ENCODE data around the gene ZNF664.

DNA sequence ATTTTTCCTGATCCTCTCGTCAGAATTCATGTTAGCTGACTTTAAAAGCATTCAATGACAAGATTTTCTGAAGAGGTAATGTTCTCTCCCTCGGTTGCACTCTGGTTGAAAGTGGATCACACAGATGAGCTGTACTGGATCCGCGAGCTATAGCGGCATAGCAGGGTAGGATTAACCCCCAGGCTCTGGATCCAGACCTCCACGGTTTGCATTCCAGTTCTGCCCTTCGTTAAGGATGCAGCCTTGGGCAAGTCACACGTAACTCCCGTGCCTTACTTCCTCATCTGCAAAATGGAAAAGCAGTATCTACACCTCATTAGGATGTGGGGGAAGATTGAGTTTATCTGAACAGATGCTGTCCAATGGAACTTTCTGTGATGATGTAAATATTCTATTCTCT lies 14.1 kb upstream of the ZNF664 start:
- TF ChIP-seq, protein P1, sequence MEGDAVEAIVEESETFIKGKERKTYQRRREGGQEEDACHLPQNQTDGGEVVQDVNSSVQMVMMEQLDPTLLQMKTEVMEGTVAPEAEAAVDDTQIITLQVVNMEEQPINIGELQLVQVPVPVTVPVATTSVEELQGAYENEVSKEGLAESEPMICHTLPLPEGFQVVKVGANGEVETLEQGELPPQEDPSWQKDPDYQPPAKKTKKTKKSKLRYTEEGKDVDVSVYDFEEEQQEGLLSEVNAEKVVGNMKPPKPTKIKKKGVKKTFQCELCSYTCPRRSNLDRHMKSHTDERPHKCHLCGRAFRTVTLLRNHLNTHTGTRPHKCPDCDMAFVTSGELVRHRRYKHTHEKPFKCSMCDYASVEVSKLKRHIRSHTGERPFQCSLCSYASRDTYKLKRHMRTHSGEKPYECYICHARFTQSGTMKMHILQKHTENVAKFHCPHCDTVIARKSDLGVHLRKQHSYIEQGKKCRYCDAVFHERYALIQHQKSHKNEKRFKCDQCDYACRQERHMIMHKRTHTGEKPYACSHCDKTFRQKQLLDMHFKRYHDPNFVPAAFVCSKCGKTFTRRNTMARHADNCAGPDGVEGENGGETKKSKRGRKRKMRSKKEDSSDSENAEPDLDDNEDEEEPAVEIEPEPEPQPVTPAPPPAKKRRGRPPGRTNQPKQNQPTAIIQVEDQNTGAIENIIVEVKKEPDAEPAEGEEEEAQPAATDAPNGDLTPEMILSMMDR (IDR thresholded peaks at IDR 0.05 in 2 of 3, conservative IDR thresholded peaks at IDR 0.05 in 1 of 3; ENCODE audit: borderline replicate concordance in 1 of 3, insufficient read depth in 1 of 3, low read depth in 2 of 3, low read length in 2 of 3): no peak
- TF ChIP-seq EZH2 (IDR thresholded peaks at IDR 0.05) (no peak), ZFX (IDR thresholded peaks at IDR 0.05) (no peak), POLR2AphosphoS5 (IDR thresholded peaks at IDR 0.05; ENCODE audit: low read depth, low read length) (no peak), RAD21 (IDR thresholded peaks at IDR 0.05; ENCODE audit: low read depth) (no peak), TCF7L2 (IDR thresholded peaks at IDR 0.05; ENCODE audit: borderline replicate concordance, extremely low read depth, insufficient read depth, insufficient read length) (no peak), ZNF274 (IDR thresholded peaks at IDR 0.05; ENCODE audit: low read depth, low read length) (no peak), YY1 (IDR thresholded peaks at IDR 0.05; ENCODE audit: extremely low read depth, insufficient replicate concordance, low read depth, low read length) (no peak), POLR2A (IDR thresholded peaks at IDR 0.05; ENCODE audit: borderline replicate concordance, extremely low read depth, insufficient read depth, insufficient read length) (no peak), EGR1 (IDR thresholded peaks at IDR 0.05; ENCODE audit: low read depth) (no peak), ELF1 (IDR thresholded peaks at IDR 0.05; ENCODE audit: borderline replicate concordance, low read depth) (no peak)
- TF ChIP-seq, protein P2, sequence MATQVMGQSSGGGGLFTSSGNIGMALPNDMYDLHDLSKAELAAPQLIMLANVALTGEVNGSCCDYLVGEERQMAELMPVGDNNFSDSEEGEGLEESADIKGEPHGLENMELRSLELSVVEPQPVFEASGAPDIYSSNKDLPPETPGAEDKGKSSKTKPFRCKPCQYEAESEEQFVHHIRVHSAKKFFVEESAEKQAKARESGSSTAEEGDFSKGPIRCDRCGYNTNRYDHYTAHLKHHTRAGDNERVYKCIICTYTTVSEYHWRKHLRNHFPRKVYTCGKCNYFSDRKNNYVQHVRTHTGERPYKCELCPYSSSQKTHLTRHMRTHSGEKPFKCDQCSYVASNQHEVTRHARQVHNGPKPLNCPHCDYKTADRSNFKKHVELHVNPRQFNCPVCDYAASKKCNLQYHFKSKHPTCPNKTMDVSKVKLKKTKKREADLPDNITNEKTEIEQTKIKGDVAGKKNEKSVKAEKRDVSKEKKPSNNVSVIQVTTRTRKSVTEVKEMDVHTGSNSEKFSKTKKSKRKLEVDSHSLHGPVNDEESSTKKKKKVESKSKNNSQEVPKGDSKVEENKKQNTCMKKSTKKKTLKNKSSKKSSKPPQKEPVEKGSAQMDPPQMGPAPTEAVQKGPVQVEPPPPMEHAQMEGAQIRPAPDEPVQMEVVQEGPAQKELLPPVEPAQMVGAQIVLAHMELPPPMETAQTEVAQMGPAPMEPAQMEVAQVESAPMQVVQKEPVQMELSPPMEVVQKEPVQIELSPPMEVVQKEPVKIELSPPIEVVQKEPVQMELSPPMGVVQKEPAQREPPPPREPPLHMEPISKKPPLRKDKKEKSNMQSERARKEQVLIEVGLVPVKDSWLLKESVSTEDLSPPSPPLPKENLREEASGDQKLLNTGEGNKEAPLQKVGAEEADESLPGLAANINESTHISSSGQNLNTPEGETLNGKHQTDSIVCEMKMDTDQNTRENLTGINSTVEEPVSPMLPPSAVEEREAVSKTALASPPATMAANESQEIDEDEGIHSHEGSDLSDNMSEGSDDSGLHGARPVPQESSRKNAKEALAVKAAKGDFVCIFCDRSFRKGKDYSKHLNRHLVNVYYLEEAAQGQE (IDR thresholded peaks at IDR 0.05; ENCODE audit: low read depth): no peak
- TF ChIP-seq, protein P3, sequence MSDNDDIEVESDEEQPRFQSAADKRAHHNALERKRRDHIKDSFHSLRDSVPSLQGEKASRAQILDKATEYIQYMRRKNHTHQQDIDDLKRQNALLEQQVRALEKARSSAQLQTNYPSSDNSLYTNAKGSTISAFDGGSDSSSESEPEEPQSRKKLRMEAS (IDR thresholded peaks at IDR 0.05): no peak

Measured in HCT116 (cell line).